Activated CD4-positive, alpha-beta T cell treated with anti-CD3 and anti-CD28 coated beads, Interleukin-2, amount 50 U/mL, for 4 hours (primary cell): Measurements from ENCODE around the gene THUMPD3.
A peak's percentile ranks its signal among the peaks of the same experiment; 100 is the strongest.

Source experiments
- DNase-seq, 2 experiments: peaks; one replicate each; pipeline ENCODE4 v3.0.0-alpha.2; 2020

THUMPD3 gene

DNA sequence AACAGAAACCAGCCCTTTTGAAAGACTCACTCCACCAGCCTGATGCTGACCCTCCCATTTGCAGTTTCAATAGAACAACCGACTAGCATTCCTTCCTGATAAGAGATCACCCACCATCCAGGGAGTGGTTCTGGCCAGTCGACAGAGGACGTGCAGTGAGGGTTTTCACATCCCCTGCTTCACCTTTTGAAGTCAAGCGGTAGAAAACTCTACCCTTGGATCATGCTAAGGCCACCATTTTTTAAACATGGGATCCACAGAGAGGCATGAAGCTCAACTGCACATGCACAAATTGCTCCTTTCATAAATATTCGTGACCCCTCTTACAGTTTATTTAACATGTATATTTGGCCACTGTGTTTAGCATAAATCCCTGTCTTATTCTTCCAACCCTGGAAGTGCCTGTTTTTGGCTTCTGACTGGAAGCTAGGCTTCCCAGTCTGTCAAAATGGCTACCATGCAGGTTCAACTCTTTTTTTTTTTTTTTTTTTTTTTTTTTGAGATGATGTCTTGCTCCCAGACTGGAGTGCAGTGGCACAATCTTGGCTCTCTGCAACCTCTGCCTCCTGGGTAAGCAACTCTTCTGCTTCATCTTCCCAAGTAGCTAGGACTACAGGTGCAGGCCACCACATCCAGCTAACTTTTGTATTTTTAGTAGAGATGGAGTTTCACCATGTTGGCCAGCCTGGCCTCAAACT is 1.0 kb upstream of the THUMPD3 start:
- DNase-seq = no peak

GRCh38 chr3:9369508-9369907 is 6.7 kb downstream of the THUMPD3 start:
- DNase-seq = no peak

- DNase-seq = no peak
Observed at GRCh38 chr3:9373465-9373864, 10.6 kb downstream of the THUMPD3 start.

GRCh38 chr3:9377981-9378380 is 15.1 kb downstream of the THUMPD3 start:
- no peak for DNase-seq

DNA sequence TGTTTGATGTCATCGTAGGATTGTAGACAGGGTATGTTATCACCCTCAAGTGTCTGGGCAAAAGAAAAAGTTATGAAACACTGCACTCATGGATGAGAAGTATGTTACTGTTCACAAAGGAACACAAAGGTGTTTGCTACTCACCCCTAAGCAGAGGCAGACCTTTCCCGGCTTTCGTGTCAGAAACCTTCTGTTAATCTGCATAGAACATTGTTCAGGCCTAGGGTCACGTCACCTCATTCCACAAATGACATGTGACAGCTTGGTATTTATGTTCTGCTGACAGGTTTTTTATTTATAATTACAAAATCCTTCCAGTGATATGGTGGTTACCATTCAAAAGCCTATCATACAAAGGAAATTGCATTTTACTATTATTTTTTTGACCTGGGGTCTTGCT is 16.5 kb downstream of the THUMPD3 start:
- DNase-seq = no peak

GRCh38 chr3:9380014-9380413 is 17.2 kb downstream of the THUMPD3 start:
- no peak for DNase-seq

DNA sequence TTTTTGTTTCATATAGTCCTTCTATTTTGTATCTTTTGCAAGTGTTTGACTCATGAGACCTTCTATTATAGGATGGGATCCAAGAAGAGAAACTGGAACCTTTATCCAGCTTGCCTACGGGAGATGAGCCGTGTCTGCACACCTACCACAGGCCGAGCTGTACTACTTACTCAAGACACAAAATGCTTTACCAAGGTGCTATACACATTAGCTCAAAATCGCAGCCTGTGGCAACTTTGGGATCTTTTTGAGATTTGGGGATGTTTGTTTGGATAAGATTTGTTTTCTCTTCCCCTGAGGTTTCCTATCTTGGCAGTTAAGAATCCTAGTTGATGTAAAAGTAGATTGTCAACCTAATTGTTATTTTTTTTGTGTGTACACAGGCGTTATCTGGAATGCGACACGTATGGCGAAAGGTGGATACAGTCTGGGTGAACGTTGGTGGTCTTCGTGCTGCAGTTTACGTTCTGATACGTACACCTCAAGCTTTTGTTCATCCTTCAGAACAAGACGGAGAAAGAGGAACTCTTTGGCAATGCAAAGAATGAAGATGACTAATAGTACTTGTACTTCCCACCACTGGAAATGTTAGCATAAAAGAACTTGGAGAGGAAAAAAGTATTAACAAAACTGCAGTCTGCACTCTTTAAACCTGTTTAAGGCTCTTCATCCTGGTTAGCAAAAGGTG is 21.4 kb downstream of the THUMPD3 start:
- DNase-seq = no peak

DNA sequence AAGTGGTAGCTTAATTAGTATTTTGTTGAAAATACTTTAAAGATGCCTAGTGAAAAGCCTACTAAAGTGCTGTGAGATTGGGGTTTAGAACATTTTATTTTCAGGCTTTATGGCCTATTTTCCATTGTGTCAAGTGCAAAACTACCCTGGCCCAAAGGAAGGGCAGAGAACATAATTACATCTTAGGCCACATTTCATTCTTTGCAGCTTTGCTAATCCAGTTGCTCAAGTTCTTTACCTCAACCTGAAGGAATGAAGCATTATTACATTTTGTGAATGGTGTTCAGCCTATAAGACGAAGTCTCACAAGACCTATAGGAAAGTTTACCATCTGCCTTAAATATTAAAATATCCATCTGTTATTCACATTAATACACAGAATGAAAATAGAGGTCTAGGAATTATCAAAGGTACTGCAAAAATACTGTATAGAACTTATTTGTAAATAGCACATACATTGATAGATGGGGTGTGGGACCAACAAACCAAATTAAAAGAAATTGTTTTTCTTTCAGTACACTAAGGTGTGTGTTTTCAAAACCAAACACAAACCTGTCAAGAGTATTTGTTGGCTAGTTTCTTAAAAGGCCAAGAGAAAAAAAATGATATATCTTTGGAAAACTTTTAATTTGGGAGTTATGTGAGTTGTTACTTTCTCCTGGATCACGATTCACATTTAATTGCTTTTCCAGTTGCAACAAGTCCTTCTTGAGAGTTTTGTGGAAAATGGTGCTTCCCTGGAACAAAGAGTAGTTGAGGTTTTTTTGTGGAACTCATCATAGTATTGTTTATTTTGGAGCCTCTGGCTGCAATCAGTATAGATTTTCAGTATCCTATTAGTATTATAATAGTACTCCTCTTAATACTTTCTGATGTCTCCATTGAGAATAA is 22.6 kb downstream of the THUMPD3 start:
- no peak for DNase-seq

DNA sequence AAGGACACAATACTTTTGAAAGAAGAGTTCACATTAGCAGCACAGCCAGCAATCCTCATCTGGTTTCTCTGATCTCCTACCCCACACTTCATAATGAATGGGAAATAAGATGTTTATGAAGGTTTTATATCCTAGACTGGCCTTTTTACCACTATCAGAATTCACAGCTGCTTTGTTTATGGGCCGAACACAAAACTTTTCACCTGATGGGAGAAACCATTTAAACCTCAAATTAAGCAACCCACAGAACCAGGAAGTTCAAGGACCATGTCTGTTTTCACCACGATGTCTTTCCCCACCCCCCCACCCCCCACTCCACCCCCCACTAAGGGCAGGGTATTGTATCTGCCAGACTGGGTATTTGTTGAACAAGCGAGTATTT is 23.2 kb downstream of the THUMPD3 start:
- DNase-seq = no peak

DNA sequence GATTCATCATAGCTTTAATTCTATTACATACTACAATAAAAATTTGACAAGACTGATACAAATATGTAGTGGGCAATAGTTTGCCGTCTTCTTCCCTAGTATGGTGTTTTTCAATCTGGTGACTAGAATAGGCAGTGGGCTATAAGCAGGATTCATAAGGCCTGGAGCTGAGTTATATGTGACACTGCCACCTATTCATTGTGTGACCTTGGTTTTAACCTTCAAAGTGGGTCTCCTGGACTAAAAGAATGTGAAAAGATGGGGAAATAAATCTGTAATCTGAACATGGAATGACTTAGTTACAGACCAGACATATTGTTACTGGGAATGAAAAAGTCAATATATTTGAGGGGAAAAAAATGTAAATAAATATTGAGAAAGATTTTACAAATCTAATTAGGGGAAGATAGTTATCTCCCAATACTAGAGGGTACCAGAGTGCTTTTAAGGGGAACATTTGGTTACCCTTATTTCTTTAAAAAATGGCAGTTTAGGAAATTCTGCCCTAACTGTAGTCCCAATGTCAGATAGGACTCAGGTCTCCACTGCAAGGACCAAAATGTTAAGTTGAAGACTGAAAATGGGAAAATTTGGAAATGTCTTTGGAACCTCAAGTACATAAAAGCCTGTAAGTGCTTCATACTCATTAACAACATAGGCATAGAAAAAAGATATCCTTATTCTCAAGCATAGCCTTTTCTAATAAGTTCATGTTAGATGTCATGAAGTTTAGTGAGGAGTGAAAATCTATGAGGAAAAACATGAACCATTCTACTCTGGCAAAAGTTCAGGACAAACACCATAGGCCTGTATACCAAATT is 23.9 kb downstream of the THUMPD3 start:
- DNase-seq = no peak

DNA sequence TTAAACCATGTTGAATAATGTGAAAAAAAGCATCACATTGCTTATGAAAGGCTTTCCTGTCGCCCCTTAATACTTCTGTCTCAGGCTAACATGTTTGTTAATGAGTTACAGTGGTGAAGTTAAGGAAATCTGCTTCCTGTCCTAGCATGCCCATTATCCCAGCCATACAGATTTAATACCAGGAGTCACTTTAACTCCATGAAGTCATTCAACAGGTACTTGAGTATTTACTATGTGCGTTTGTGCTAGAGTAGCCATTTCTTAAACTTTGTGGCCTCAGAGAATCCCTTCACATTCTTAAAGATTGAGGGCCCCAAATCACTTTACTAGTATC is 24.4 kb downstream of the THUMPD3 start:
- DNase-seq = no peak

DNA sequence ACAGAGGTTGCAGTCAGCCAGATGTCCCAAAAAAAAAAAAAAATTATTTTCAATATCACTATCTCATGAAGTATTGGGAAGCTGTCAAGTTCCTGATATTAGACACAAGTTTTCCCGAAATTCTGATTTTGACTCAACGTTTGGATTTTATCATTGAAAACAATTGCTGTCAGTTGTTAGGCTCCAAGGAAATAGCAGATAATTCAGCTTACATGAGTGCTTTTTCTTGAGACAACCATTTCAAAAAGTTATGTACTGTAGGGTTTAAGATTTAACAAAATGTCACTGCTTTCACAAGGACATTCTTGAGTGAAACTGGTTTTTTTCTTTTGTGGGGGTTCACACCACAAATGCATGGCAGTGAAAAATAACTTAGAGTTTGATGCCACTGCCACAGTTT is 25.3 kb downstream of the THUMPD3 start:
- no peak for DNase-seq

GRCh38 chr3:9388562-9389272 is 25.9 kb downstream of the THUMPD3 start:
- DNase-seq = no peak

GRCh38 chr3:9390265-9390888 is 27.5 kb downstream of the THUMPD3 start:
- DNase-seq = no peak

GRCh38 chr3:9392041-9392440 is 29.2 kb downstream of the THUMPD3 start:
- no peak for DNase-seq

- no peak for DNase-seq
Observed at GRCh38 chr3:9395570-9396300, 32.9 kb downstream of the THUMPD3 start.

DNA sequence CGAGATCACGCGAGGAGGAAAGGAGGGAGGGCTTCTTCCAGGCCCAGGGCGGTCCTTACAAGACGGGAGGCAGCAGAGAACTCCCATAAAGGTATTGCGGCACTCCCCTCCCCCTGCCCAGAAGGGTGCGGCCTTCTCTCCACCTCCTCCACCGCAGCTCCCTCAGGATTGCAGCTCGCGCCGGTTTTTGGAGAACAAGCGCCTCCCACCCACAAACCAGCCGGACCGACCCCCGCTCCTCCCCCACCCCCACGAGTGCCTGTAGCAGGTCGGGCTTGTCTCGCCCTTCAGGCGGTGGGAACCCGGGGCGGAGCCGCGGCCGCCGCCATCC is 33.4 kb downstream of the THUMPD3 start:
- peak; percentile 67 to 72 for DNase-seq

DNA sequence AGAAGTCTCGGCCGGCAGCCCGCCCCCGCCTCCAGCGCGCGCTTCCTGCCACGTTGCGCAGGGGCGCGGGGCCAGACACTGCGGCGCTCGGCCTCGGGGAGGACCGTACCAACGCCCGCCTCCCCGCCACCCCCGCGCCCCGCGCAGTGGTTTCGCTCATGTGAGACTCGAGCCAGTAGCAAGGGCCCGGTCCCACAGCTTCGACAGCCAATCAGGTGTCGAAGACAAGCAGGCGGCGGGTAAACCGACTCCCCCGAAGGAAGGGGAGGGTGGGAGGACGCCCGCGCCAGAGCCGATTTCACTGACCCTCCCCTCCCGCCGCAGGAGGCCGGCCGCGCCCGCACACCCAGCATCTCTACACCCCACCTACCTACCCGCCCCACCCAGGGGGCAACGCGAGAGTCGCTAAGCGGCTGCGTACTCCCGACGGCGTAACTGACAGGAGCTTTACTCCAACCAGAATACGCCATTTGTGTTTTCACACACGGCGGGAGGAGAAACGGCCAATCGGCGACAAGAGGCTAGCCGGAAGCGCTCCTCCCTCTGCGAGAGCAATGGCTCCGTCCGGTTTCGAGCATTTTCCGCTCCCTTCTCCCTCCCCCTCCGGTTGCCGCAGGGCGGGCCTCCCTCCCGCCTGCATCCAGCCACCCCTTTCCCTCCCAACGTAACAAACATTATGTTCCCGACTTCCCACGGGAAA is 33.9 kb downstream of the THUMPD3 start:
- DNase-seq = peak; percentile 97 to 98

DNA sequence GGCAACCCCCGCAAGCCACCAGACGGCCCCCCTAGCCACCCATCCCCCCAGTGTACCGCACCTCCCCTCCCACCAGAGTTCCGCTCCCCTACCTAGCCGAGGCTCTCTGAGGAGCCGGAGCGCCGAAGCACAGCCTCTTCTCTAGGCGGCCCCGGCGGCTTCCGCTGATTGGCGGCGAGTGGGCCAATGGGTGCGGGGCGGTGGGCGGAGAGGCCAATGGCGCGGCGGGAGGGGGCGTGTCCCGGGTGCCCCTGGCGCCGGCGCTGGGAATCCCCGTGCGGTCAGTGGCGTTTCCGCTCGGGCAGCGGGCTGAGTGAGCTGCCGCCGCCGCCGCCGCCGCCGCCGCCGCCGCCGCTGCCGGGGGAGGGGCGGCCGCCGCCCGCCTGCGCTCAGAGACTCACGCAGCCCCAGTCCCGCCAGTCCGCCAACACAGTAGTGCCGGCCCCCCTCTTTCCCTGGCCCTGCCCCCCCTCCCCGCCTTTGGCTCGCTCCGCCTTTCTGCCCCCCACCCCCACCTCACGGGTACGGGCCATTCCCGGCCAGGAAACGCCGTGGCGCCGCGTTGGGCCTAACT is 34.6 kb downstream of the THUMPD3 start, which contains the start of gene SETD5:
Gene SETD5, plus strand, starts transcription at position 284 of the 574 bp plus-strand sequence. CDS start 31,324 bp downstream, outside the sequence.
- peak; percentile 99 for DNase-seq
